ENCODE results near the gene ATP6V1C2.

DNA sequence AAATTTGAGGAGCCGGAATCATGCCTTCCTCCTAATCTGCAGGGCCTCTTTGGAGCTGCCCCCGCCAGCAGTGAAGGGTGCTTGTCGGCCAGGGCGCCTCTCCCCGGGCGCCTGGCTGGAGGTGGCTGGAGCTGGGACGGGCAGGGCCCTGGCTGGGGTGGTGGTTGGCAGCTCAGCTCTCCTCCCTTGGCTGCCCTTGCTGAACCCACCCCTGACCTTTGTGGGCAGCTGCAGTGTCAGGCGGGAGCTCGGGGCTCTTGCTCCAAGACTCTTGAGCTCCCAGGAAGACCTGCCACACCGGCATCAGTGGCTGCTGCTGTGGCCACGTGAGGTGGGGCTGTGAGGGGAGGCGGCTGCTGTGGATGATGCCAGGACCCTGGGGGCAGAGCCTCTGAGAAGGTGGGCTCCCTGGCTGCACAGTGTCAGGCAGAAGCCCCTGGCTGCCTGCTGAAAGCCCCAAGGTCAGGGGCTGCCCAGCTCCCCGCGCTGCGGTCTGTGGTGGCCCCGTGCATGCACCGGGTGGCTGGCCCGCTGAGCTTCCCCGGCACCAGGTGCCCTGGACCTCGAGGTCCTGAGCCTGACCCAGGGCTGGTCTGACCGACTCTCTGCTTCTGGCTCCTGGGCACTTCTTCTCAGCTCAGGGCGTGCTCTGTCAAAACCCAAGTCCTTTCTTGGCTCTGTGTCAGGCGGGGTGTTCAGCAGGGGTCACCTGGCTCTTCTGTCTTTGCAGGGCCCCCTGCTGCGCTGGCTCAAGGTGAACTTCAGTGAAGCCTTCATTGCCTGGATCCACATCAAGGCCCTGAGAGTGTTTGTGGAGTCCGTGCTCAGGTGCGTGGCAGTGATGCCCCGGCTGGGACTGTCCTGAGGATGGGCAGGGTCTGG lies 56.7 kb downstream of the ATP6V1C2 start:
- no peak for TF ChIP-seq EZH2 (IDR thresholded peaks at IDR 0.05; ENCODE audit: insufficient read depth, low read length)
- no peak for TF ChIP-seq CTCF (IDR thresholded peaks at IDR 0.05; ENCODE audit: insufficient read depth, low read depth, low read length)
